Karpas-422 (cell line): Measurements from ENCODE around the gene ARHGAP44. TPM values are rescaled to one million over a fixed set of nuclear protein-coding genes. Genes with fewer than 3 reads are reported as not detected.

ENCODE experiments used
- DNase-seq: peaks from one replicate; pipeline ENCODE4 v3.0.0-alpha.2; 2015
- H2AFZ ChIP-seq: fragments of 200-600 bp; sonication (generic); 2 replicates; pipeline ENCODE4 v1.6.1; 2014; ENCODE audit warnings: antibody characterized with exemption, low read length, mixed read lengths
- H3K27ac ChIP-seq: fragments of 200-600 bp; sonication (generic); 2 replicates; pipeline ENCODE4 v1.5.1; 2014; ENCODE audit warnings: mild to moderate bottlenecking, low read length, moderate library complexity
- H3K27me3 ChIP-seq: fragments of 200-600 bp; sonication (generic); 2 replicates; pipeline ENCODE4 v1.6.1; 2014; ENCODE audit warnings: low read length, mixed read lengths
- H3K36me3 ChIP-seq: fragments of 200-600 bp; sonication (generic); 2 replicates; pipeline ENCODE4 v1.6.1; 2014; ENCODE audit warnings: low read length, mixed read lengths; ENCODE audit not compliant: insufficient read depth
- H3K4me1 ChIP-seq: fragments of 200-600 bp; sonication (generic); 2 replicates; pipeline ENCODE4 v1.6.1; 2014; ENCODE audit warnings: mild to moderate bottlenecking, low read length, mixed read lengths
- H3K4me2 ChIP-seq: fragments of 200-600 bp; sonication (generic); 2 replicates; pipeline ENCODE4 v1.6.1; 2014; ENCODE audit warnings: low read length, low read depth, mild to moderate bottlenecking; ENCODE audit not compliant: poor library complexity, severe bottlenecking
- H3K4me3 ChIP-seq: fragments of 200-600 bp; sonication (generic); 2 replicates; pipeline ENCODE4 v1.5.1; 2014; ENCODE audit warnings: mild to moderate bottlenecking, antibody characterized with exemption, low read length, mixed read lengths
- H3K79me2 ChIP-seq: fragments of 200-600 bp; sonication (generic); 2 replicates; pipeline ENCODE4 v1.6.1; 2014; ENCODE audit warnings: mild to moderate bottlenecking, low read length, mixed read lengths
- H3K9ac ChIP-seq: fragments of 200-600 bp; sonication (generic); 2 replicates; pipeline ENCODE4 v1.6.0; 2014; ENCODE audit warnings: low read length
- H3K9me2 ChIP-seq: fragments of 200-600 bp; sonication (generic), shearing (Covaris generic); replicated peaks from 2 replicates; pipeline ENCODE4 v1.6.0; 2014; ENCODE audit warnings: mild to moderate bottlenecking, low read length, moderate library complexity; ENCODE audit not compliant: insufficient read depth
- H3K9me3 ChIP-seq: fragments of 300-700, 200-600 bp; sonication (generic); 2 replicates; pipeline ENCODE4 v1.6.1; 2014; ENCODE audit warnings: low read length, mixed read lengths
- H4K20me1 ChIP-seq: fragments of 200-600 bp; sonication (generic); 2 replicates; pipeline ENCODE4 v1.6.1; 2014; ENCODE audit warnings: mild to moderate bottlenecking, antibody characterized with exemption, low read length, low read depth; ENCODE audit not compliant: insufficient read depth
- total RNA-seq: library from RNA; depleted of rRNA; stranded (reverse); fragments of >200 nt; shearing (Covaris generic); gene quantifications from 2 replicates; pipeline ENCODE4 v1.2.3, GENCODE V29; 2014; ENCODE audit warnings: low replicate concordance

The ARHGAP44 gene
- total RNA-seq, 1 experiment from 2014 or later: 24.6 TPM

GRCh38 chr17:13014801-13015200, 225.5 kb downstream of the ARHGAP44 start:
- H3K4me1 ChIP-seq: peaks cover 17% of the 10 kb centered on the region
- no peak for DNase-seq
- no peaks in the 10 kb centered on the region for H3K27me3 ChIP-seq
- no peaks in the 10 kb centered on the region for H3K9me2 ChIP-seq
- H3K4me3 ChIP-seq: no peak overlapping the region
- H3K4me2 ChIP-seq: no peak overlapping the region
- no peak overlapping the region for H3K27ac ChIP-seq
- no peaks in the 10 kb centered on the region for H3K9me3 ChIP-seq
- H2AFZ ChIP-seq: no peak overlapping the region
- peaks cover 41% of the 10 kb centered on the region for H3K79me2 ChIP-seq
- no peak overlapping the region for H3K9ac ChIP-seq
- H3K36me3 ChIP-seq: peaks cover 54% of the 10 kb centered on the region
- no peaks in the 10 kb centered on the region for H4K20me1 ChIP-seq

GRCh38 chr17:13016881-13017654, 227.8 kb downstream of the ARHGAP44 start:
- Histone ChIP-seq H3K27ac (peak overlapping the region; percentile 54), H3K27me3 (no peaks in the 10 kb centered on the region), H3K9ac (peak overlapping the region; percentile 89), H3K9me2 (no peaks in the 10 kb centered on the region), H3K36me3 (peaks cover 35% of the 10 kb centered on the region), H3K4me2 (peak overlapping the region; percentile 90), H3K4me3 (peak overlapping the region; percentile 86), H2AFZ (no peak overlapping the region), H4K20me1 (no peaks in the 10 kb centered on the region), H3K9me3 (no peaks in the 10 kb centered on the region), H3K4me1 (peaks cover 17% of the 10 kb centered on the region), H3K79me2 (peaks cover 39% of the 10 kb centered on the region)
- DNase-seq: no peak

GRCh38 chr17:13017655-13018459, 228.6 kb downstream of the ARHGAP44 start, which contains the start of gene ELAC2:
TSS of gene ELAC2 (minus strand) at chr17:13018027. CDS start at chr17:13017947, 80 bp downstream.
- Histone ChIP-seq H3K27ac (peak within 1 kb of the TSS; percentile 54), H2AFZ (no peak within 1 kb of the TSS), H3K9me3 (no peaks in the 10 kb centered on the region), H3K27me3 (no peaks in the 10 kb centered on the region), H3K4me1 (peaks cover 17% of the 10 kb centered on the region), H3K9ac (peak within 1 kb of the TSS; percentile 89), H3K79me2 (peaks cover 37% of the 10 kb centered on the region), H3K9me2 (no peaks in the 10 kb centered on the region), H3K4me2 (peak within 1 kb of the TSS; percentile 90), H4K20me1 (no peaks in the 10 kb centered on the region), H3K4me3 (peak within 1 kb of the TSS; percentile 86), H3K36me3 (peaks cover 31% of the 10 kb centered on the region)
- peak; percentile 99 for DNase-seq

- H3K9me2 ChIP-seq: no peaks in the 10 kb centered on the region
- H3K4me2 ChIP-seq: no peak overlapping the region
- no peak overlapping the region for H3K4me3 ChIP-seq
- DNase-seq: no peak
- no peaks in the 10 kb centered on the region for H4K20me1 ChIP-seq
- H3K9ac ChIP-seq: no peak overlapping the region
- no peak overlapping the region for H2AFZ ChIP-seq
- H3K79me2 ChIP-seq: no peaks in the 10 kb centered on the region
- no peaks in the 10 kb centered on the region for H3K9me3 ChIP-seq
- H3K4me1 ChIP-seq: no peaks in the 10 kb centered on the region
- H3K27me3 ChIP-seq: no peaks in the 10 kb centered on the region
- no peaks in the 10 kb centered on the region for H3K36me3 ChIP-seq
- no peak overlapping the region for H3K27ac ChIP-seq
These were observed 234.7 kb downstream of the ARHGAP44 start for GRCh38 chr17:13024016-13024415.

- no peaks in the 10 kb centered on the region for H3K79me2 ChIP-seq
- no peaks in the 10 kb centered on the region for H3K9me2 ChIP-seq
- peak; percentile 87 for DNase-seq
- no peak overlapping the region for H3K4me3 ChIP-seq
- H2AFZ ChIP-seq: no peak overlapping the region
- H3K4me1 ChIP-seq: no peaks in the 10 kb centered on the region
- H3K9me3 ChIP-seq: no peaks in the 10 kb centered on the region
- H3K27me3 ChIP-seq: no peaks in the 10 kb centered on the region
- H3K9ac ChIP-seq: no peak overlapping the region
- H3K36me3 ChIP-seq: no peaks in the 10 kb centered on the region
- H3K4me2 ChIP-seq: peak overlapping the region; percentile 22
- H4K20me1 ChIP-seq: no peaks in the 10 kb centered on the region
- H3K27ac ChIP-seq: no peak overlapping the region
These were observed 235.4 kb downstream of the ARHGAP44 start for GRCh38 chr17:13024526-13025257.

GRCh38 chr17:13025258-13025627, 235.9 kb downstream of the ARHGAP44 start:
- no peaks in the 10 kb centered on the region for H3K79me2 ChIP-seq
- no peak overlapping the region for H3K4me2 ChIP-seq
- no peaks in the 10 kb centered on the region for H4K20me1 ChIP-seq
- no peaks in the 10 kb centered on the region for H3K27me3 ChIP-seq
- H3K36me3 ChIP-seq: no peaks in the 10 kb centered on the region
- no peaks in the 10 kb centered on the region for H3K9me3 ChIP-seq
- no peak for DNase-seq
- H3K4me3 ChIP-seq: no peak overlapping the region
- H3K4me1 ChIP-seq: no peaks in the 10 kb centered on the region
- no peaks in the 10 kb centered on the region for H3K9me2 ChIP-seq
- H2AFZ ChIP-seq: no peak overlapping the region
- no peak overlapping the region for H3K27ac ChIP-seq
- H3K9ac ChIP-seq: no peak overlapping the region

- Histone ChIP-seq H3K4me1 (no peaks in the 10 kb centered on the region), H3K27ac (no peak overlapping the region), H3K4me2 (no peak overlapping the region), H3K27me3 (no peaks in the 10 kb centered on the region), H3K9ac (no peak overlapping the region), H3K4me3 (no peak overlapping the region), H4K20me1 (no peaks in the 10 kb centered on the region), H3K9me3 (no peaks in the 10 kb centered on the region), H3K79me2 (no peaks in the 10 kb centered on the region), H2AFZ (no peak overlapping the region), H3K36me3 (no peaks in the 10 kb centered on the region), H3K9me2 (no peaks in the 10 kb centered on the region)
- no peak for DNase-seq
These were observed 236.4 kb downstream of the ARHGAP44 start for GRCh38 chr17:13025687-13026086.

GRCh38 chr17:13027246-13027645, 237.9 kb downstream of the ARHGAP44 start:
- no peaks in the 10 kb centered on the region for H3K9me3 ChIP-seq

More at GRCh38 chr17:13027246-13027645, 237.9 kb downstream of the ARHGAP44 start:
- Histone ChIP-seq H3K4me1 (no peaks in the 10 kb centered on the region), H3K9ac (no peak overlapping the region), H3K9me2 (no peaks in the 10 kb centered on the region), H3K27ac (no peak overlapping the region), H3K4me3 (no peak overlapping the region), H2AFZ (no peak overlapping the region), H4K20me1 (no peaks in the 10 kb centered on the region), H3K27me3 (no peaks in the 10 kb centered on the region), H3K4me2 (no peak overlapping the region), H3K79me2 (no peaks in the 10 kb centered on the region), H3K36me3 (no peaks in the 10 kb centered on the region)
- DNase-seq: no peak
